ENCODE measurements around the gene STX12. TPM values are rescaled to one million over a fixed set of nuclear protein-coding genes. Genes with fewer than 3 reads are reported as not detected.

Gene STX12
- total RNA-seq, 1 experiment from 2014 or later = 19.6 TPM

DNA sequence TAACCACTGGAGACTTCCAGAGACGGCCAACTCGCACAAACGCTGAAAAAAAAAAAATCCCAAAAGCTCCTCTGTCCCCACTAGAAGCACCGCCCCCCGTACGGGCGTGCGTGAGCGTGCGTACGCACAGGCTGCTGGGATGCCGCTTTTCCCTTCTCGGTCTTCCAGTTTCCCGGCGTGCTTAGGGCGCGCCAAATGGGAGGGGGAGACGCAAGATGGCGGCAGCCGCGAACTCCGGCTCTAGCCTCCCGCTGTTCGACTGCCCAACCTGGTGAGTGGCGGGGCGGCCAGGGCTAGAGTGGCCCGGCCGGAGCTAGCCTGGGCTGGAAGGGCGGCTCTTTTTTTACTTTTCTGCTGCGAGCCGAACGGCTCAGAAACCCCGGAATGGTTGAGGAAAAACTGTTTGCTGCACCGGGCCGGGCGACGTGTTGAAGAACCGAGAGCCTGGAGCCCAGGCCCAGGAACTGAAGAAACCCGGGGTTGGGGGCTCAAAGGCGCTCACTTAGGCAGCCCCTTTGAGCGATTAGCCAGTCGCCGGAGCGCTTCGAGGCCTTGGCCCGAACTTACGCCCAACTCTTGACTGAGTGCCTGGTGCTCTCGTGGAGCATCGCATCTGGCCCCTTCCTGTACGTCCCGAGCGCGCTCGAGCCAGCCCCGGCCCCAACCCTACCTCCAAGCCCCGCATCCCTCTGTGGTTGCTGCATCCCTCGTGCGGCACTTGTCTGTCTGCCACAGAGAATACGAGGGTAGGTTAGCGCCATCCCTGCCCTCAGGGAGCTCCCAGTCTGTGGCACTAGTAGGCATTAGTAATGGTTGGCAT lies 57.8 kb downstream of the STX12 start, which contains the start of gene PPP1R8:
PPP1R8 (plus strand) TSS at position 162 of the 820 bp plus-strand sequence; CDS start at position 216, 54 bp downstream.
- intact Hi-C loops (cut with micrococcal nuclease; ENCODE audit: unreplicated experiment) = loop anchor here (1.0 kb wide), 2 partner anchors 14 to 71 kb away; no protein-coding TSS in a partner anchor

DNA sequence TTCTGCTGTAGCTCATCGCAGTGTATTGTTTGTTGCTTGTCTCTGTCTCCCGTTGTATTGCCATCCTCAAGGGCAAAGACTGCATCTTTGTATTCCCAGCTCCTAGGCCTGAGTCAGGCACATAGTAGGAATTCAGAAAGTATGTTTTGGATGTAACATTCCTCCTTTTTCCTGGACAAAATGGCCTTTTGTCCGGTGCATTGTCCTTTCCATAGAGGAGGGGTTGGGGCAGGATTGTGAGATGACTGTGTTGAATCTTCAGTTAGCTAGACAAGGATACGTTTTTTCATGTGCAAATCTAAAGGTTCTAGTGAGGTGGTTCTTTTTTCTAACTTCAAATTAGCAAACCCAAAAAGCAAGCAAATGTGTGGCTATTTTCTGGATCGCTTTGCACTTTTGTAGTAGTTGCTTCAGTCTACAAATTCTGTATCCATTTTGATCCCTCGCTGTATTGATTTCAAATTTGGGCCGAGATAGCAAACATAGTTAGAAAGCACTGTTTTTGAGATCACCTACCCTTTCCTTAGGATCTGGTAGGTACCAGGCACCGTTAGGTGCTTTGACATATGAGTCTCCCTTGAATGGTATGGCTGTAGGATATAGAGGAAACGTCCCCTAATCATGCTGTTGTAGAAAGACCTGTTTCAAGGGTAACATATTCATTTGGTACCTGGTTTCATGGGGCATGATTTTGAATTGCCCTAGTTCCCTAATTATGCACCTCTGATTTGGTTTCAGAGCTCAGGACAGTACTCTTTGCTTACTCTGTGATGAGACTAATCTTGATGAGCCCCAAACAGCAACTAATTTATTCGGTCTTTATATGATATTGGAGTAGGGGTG lies 58.8 kb downstream of the STX12 start:
- POLR2A ChIA-PET = interaction anchor here (0.6 kb wide), 1 partner anchor 1190 kb away, joined by 5 read pairs; no protein-coding TSS in a partner anchor
- BruUV-seq (replicated peaks) = no TSS peak
- Histone ChIP-seq H3K27me3 (replicated peaks; ENCODE audit: control insufficient read depth, insufficient read depth, low read length) (no peaks in the 10 kb centered on the region), H3K9me3 (no peaks in the 10 kb centered on the region), H3K36me3 (ENCODE audit: control insufficient read depth, insufficient read depth, low read length) (no peaks in the 10 kb centered on the region; the same call in 1 of the 2 replicates), H3K4me3 (ENCODE audit: low read depth, low read length) (peak overlapping the region; percentile 91), H3K4me1 (peaks cover 6% of the 10 kb centered on the region; the same call in 1 of the 2 replicates)
- intact Hi-C loops (cut with micrococcal nuclease; ENCODE audit: unreplicated experiment) = no loop called here
- Mint-ChIP-seq H3K27ac (ENCODE audit: unreplicated experiment) (peak overlapping the region; percentile 93), H3K9me3 (ENCODE audit: unreplicated experiment) (no peaks in the 10 kb centered on the region), H3K4me3 (ENCODE audit: unreplicated experiment) (peak overlapping the region; percentile 83), H3K4me1 (ENCODE audit: low read depth, unreplicated experiment) (peaks cover 10% of the 10 kb centered on the region), H3K27me3 (ENCODE audit: insufficient read depth, unreplicated experiment) (no peaks in the 10 kb centered on the region), H3K36me3 (ENCODE audit: insufficient read depth, unreplicated experiment) (peaks cover 16% of the 10 kb centered on the region)
- DNase-seq = no peak
- CTCF ChIA-PET = no interaction called here
- TF ChIP-seq, protein P1, sequence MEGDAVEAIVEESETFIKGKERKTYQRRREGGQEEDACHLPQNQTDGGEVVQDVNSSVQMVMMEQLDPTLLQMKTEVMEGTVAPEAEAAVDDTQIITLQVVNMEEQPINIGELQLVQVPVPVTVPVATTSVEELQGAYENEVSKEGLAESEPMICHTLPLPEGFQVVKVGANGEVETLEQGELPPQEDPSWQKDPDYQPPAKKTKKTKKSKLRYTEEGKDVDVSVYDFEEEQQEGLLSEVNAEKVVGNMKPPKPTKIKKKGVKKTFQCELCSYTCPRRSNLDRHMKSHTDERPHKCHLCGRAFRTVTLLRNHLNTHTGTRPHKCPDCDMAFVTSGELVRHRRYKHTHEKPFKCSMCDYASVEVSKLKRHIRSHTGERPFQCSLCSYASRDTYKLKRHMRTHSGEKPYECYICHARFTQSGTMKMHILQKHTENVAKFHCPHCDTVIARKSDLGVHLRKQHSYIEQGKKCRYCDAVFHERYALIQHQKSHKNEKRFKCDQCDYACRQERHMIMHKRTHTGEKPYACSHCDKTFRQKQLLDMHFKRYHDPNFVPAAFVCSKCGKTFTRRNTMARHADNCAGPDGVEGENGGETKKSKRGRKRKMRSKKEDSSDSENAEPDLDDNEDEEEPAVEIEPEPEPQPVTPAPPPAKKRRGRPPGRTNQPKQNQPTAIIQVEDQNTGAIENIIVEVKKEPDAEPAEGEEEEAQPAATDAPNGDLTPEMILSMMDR (IDR thresholded peaks at IDR 0.05; ENCODE audit: insufficient read depth in 1 of 2, low read depth in 1 of 2, low read length in 1 of 2, severe bottlenecking in 1 of 2, unreplicated experiment in 1 of 2) = no peak

More for the DNA sequence above, 57.8 kb downstream of the STX12 start, which contains the start of gene PPP1R8:
- H3K9me3 ChIP-seq = no peaks in the 10 kb centered on the region
- no peaks in the 10 kb centered on the region for H3K27me3 ChIP-seq (replicated peaks; ENCODE audit: control insufficient read depth, insufficient read depth, low read length)
- CTCF ChIA-PET = interaction anchor here (0.6 kb wide), 2 partner anchors 71 to 104 kb away, joined by 3 to 4 read pairs; no protein-coding TSS in a partner anchor
- TF ChIP-seq, protein P1 (IDR thresholded peaks at IDR 0.05; ENCODE audit: insufficient read depth in 1 of 2, low read depth in 1 of 2, low read length in 1 of 2, severe bottlenecking in 1 of 2, unreplicated experiment in 1 of 2) = no peak
- H3K4me3 ChIP-seq (ENCODE audit: low read depth, low read length) = peak within 1 kb of the TSS; percentile 91
- POLR2A ChIA-PET = interaction anchor here (0.5 to 1.2 kb wide), 9 partner anchors 12 to 159 kb away, joined by 3 to 22 read pairs (median 4); partner anchors contain the start of genes IFI6, STX12 and XKR8
- Mint-ChIP-seq H3K27me3 (ENCODE audit: insufficient read depth, unreplicated experiment) (no peaks in the 10 kb centered on the region), H3K27ac (ENCODE audit: unreplicated experiment) (peak within 1 kb of the TSS; percentile 93), H3K36me3 (ENCODE audit: insufficient read depth, unreplicated experiment) (peaks cover 15% of the 10 kb centered on the region), H3K9me3 (ENCODE audit: unreplicated experiment) (no peaks in the 10 kb centered on the region), H3K4me1 (ENCODE audit: low read depth, unreplicated experiment) (peaks cover 10% of the 10 kb centered on the region), H3K4me3 (ENCODE audit: unreplicated experiment) (peak within 1 kb of the TSS; percentile 83)
- DNase-seq = peak; percentile 91 to 93
- no peaks in the 10 kb centered on the region; the same call in 1 of the 2 replicates for H3K36me3 ChIP-seq (ENCODE audit: control insufficient read depth, insufficient read depth, low read length)
- H3K4me1 ChIP-seq = peaks cover 6% of the 10 kb centered on the region; the same call in 1 of the 2 replicates
- TSS peak; percentile 36 for BruUV-seq (replicated peaks)

DNA sequence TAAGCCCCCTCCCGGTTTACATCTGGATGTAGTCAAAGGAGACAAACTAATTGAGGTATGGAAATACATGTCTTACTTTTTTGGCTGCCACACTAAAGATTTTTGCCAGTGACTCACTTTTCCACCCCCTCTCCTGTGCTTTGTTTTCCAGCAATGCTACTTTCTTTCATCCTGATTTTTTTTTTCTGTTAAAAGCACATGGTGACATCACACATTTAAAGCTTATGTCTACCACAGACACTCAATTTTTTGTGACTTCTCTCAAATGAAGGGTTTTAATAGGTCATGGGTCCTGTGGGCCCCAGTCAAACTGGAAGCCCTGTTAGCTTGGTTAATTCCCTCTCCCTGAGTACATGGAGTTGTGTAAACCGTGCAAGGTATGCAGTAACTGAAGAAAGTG lies 59.7 kb downstream of the STX12 start:
- H3K4me3 ChIP-seq (ENCODE audit: low read depth, low read length) = no peak overlapping the region
- H3K27ac Mint-ChIP-seq (ENCODE audit: unreplicated experiment) = no peak overlapping the region
- intact Hi-C loops (cut with micrococcal nuclease; ENCODE audit: unreplicated experiment) = no loop called here
- no peaks in the 10 kb centered on the region for H3K27me3 Mint-ChIP-seq (ENCODE audit: insufficient read depth, unreplicated experiment)
- no peaks in the 10 kb centered on the region; the same call in 1 of the 2 replicates for H3K36me3 ChIP-seq (ENCODE audit: control insufficient read depth, insufficient read depth, low read length)
- TF ChIP-seq, protein P1 (IDR thresholded peaks at IDR 0.05; ENCODE audit: insufficient read depth in 1 of 2, low read depth in 1 of 2, low read length in 1 of 2, severe bottlenecking in 1 of 2, unreplicated experiment in 1 of 2) = no peak
- no peak for DNase-seq
- no TSS peak for BruUV-seq (replicated peaks)
- ChIA-PET POLR2A (interaction anchor here (1.1 kb wide), 1 partner anchor 16 kb away, joined by 3 read pairs; no protein-coding TSS in a partner anchor), CTCF (no interaction called here)
- no peaks in the 10 kb centered on the region for H3K27me3 ChIP-seq (replicated peaks; ENCODE audit: control insufficient read depth, insufficient read depth, low read length)
- peaks cover 10% of the 10 kb centered on the region for H3K4me1 Mint-ChIP-seq (ENCODE audit: low read depth, unreplicated experiment)
- no peaks in the 10 kb centered on the region for H3K9me3 ChIP-seq
- H3K9me3 Mint-ChIP-seq (ENCODE audit: unreplicated experiment) = no peaks in the 10 kb centered on the region
- H3K4me3 Mint-ChIP-seq (ENCODE audit: unreplicated experiment) = no peak overlapping the region
- H3K4me1 ChIP-seq = peaks cover 6% of the 10 kb centered on the region; the same call in 1 of the 2 replicates
- H3K36me3 Mint-ChIP-seq (ENCODE audit: insufficient read depth, unreplicated experiment) = peaks cover 22% of the 10 kb centered on the region

Measured in Caco-2 (cell line).